ENCODE data around the gene LRRC74A. TPM values are rescaled to one million over a fixed set of nuclear protein-coding genes. Genes with fewer than 3 reads are reported as not detected.
A peak's percentile ranks its signal among the peaks of the same experiment; 100 is the strongest.
"Not testable (repeated sequence)": the region's sequence is repeated elsewhere in the genome, so short reads cannot be mapped to it uniquely, and the experiment has no call there.

Gene LRRC74A
- total RNA-seq, 4 donors from 2014 or later = not detected

- H3K4me1 ChIP-seq = peaks cover 19 to 33% of the 10 kb centered on the region in 2 donors
- intact Hi-C loops (cut with DNase I) = no loop called here
- no peak overlapping the region for H3K4me3 ChIP-seq (replicated peaks in 1 of 3)
- no peaks in the 10 kb centered on the region for H3K9me3 ChIP-seq
- H3K36me3 ChIP-seq = no peaks in the 10 kb centered on the region
- WGBS, 2 donors = 82 to 88% methylated on average over 3 of the region's 3 CpGs
- TF ChIP-seq POLR2A (IDR thresholded peaks at IDR 0.05) (no peak), CTCF (IDR thresholded peaks at IDR 0.05) (no peak)
- H3K27ac ChIP-seq = no peak overlapping the region
- no peaks in the 10 kb centered on the region for H3K27me3 ChIP-seq
- DNase-seq = no peak
Observed at GRCh38 chr14:76908834-76909233, 82.6 kb downstream of the LRRC74A start.

GRCh38 chr14:76909266-76909665, 83.1 kb downstream of the LRRC74A start:
- TF ChIP-seq CTCF (IDR thresholded peaks at IDR 0.05) = no peak
- TF ChIP-seq POLR2A (IDR thresholded peaks at IDR 0.05) = no peak
- intact Hi-C loops (cut with DNase I) = no loop called here
- H3K4me1 ChIP-seq = peaks cover 22 to 33% of the 10 kb centered on the region in 2 donors
- no peak overlapping the region for H3K27ac ChIP-seq
- no peaks in the 10 kb centered on the region for H3K9me3 ChIP-seq
- 18 to 33% methylated on average over 2 of the region's 2 CpGs for WGBS, 2 donors
- H3K4me3 ChIP-seq (replicated peaks in 1 of 3) = no peak overlapping the region
- no peak for DNase-seq
- H3K27me3 ChIP-seq = no peaks in the 10 kb centered on the region
- H3K36me3 ChIP-seq = no peaks in the 10 kb centered on the region

GRCh38 chr14:76910371-76910890, 84.2 kb downstream of the LRRC74A start:
- H3K27me3 ChIP-seq = no peaks in the 10 kb centered on the region
- DNase-seq = no peak
- intact Hi-C loops (cut with DNase I) = loop anchor here (5.0 kb wide), 3 partner anchors 33 to 157 kb away; no protein-coding TSS in a partner anchor
- TF ChIP-seq CTCF (IDR thresholded peaks at IDR 0.05) (no peak), POLR2A (IDR thresholded peaks at IDR 0.05) (no peak)
- H3K4me3 ChIP-seq (replicated peaks in 1 of 3) = no peak overlapping the region
- no peak overlapping the region for H3K27ac ChIP-seq
- H3K4me1 ChIP-seq = peaks cover 13 to 31% of the 10 kb centered on the region in 2 donors
- H3K9me3 ChIP-seq = no peaks in the 10 kb centered on the region
- 81 to 93% methylated on average over 4 of the region's 4 CpGs for WGBS, 2 donors
- H3K36me3 ChIP-seq = no peaks in the 10 kb centered on the region

- WGBS, 2 donors = 46 to 65% methylated on average over 1 of the region's 1 CpG
- H3K4me1 ChIP-seq = peaks cover 9 to 29% of the 10 kb centered on the region in 2 donors
- no peaks in the 10 kb centered on the region for H3K9me3 ChIP-seq
- H3K36me3 ChIP-seq = no peaks in the 10 kb centered on the region
- no peak for DNase-seq
- TF ChIP-seq POLR2A (IDR thresholded peaks at IDR 0.05) (no peak), CTCF (IDR thresholded peaks at IDR 0.05) (no peak)
- H3K27me3 ChIP-seq = no peaks in the 10 kb centered on the region
- H3K4me3 ChIP-seq (replicated peaks in 1 of 3) = no peak overlapping the region
- H3K27ac ChIP-seq = no peak overlapping the region
- intact Hi-C loops (cut with DNase I) = loop anchor here (5.0 kb wide), 3 partner anchors 34 to 156 kb away; no protein-coding TSS in a partner anchor
Observed at GRCh38 chr14:76911473-76911872, 85.3 kb downstream of the LRRC74A start.

- not testable (repeated sequence) for H3K36me3 ChIP-seq; H3K9me3 ChIP-seq; H3K27me3 ChIP-seq; H3K4me3 ChIP-seq (replicated peaks in 1 of 3)
- intact Hi-C loops (cut with DNase I) = loop anchor here (5.0 kb wide), 4 partner anchors 37 to 153 kb away; no protein-coding TSS in a partner anchor
- Histone ChIP-seq H3K4me1 (peaks cover 33 to 51% of the 10 kb centered on the region in 2 donors), H3K27ac (peak overlapping the region; percentile 18 to 82 (median 32))
- DNase-seq = peak; percentile 62 to 66
- WGBS, 2 donors = 65 to 72% methylated on average over 8 of the region's 8 CpGs
Observed at GRCh38 chr14:76914533-76915081, 88.4 kb downstream of the LRRC74A start.

Measured in thyroid gland (tissue), 4 donors.